H1 (cell line): ENCODE measurements around the gene IDI2.

Source experiments
- CTCF ChIP-seq, 3 experiments: IDR thresholded peaks; 1 replicate in 2 of 3; 2 replicates in 1 of 3; pipeline versions ENCODE4 v1.5.1 to v1.6.1; 2011; ENCODE audit warnings: low read length in 3 of 3, mild to moderate bottlenecking in 3 of 3, inconsistent platforms in 2 of 3, low read depth in 1 of 3, moderate library complexity in 1 of 3; ENCODE audit not compliant: insufficient read depth in 1 of 3; ENCODE audit errors: control extremely low read depth in 1 of 3
- JUND ChIP-seq: IDR thresholded peaks from 2 replicates; pipeline ENCODE4 v1.6.1; 2011; ENCODE audit warnings: mild to moderate bottlenecking, improper control_type of control experiment, low read length
- KDM1A ChIP-seq: fragments of 200-600, 300-600 bp; sonication (generic); IDR thresholded peaks from 2 replicates; pipeline ENCODE4 v1.7.1; 2016; ENCODE audit warnings: mild to moderate bottlenecking, low read length, borderline replicate concordance
- MAFK ChIP-seq: IDR thresholded peaks from 2 replicates; pipeline ENCODE4 v1.6.1; 2012; ENCODE audit warnings: low read depth, mild to moderate bottlenecking, improper control_type of control experiment, low read length
- NRF1 ChIP-seq: IDR thresholded peaks from 2 replicates; pipeline ENCODE4 v1.6.1; 2011; ENCODE audit warnings: mild to moderate bottlenecking, low read depth, low read length, improper control_type of control experiment
- POLR2A ChIP-seq, 2 experiments: IDR thresholded peaks; 1 replicate in 1 of 2; 2 replicates in 1 of 2; pipeline ENCODE4 v1.6.1; 2011; ENCODE audit warnings: low read depth in 2 of 2, low read length in 2 of 2, mild to moderate bottlenecking in 2 of 2; ENCODE audit errors: control extremely low read depth in 1 of 2
- RFX5 ChIP-seq: IDR thresholded peaks from 2 replicates; pipeline ENCODE4 v1.6.1; 2011; ENCODE audit warnings: low read depth, low read length, improper control_type of control experiment, borderline replicate concordance
- SRF ChIP-seq: IDR thresholded peaks from 2 replicates; pipeline ENCODE4 v1.6.1; 2011; ENCODE audit warnings: mild to moderate bottlenecking, low read depth, low read length, moderate library complexity
- YY1 ChIP-seq: IDR thresholded peaks from 2 replicates; pipeline ENCODE4 v1.6.1; 2011; ENCODE audit warnings: low read depth, mild to moderate bottlenecking, low read length

GRCh38 chr10:1068380-1069361 is 43.0 kb upstream of the IDI2 start:
- no peak for TF ChIP-seq YY1
- TF ChIP-seq CTCF (IDR thresholded peaks at IDR 0.05; ENCODE audit: control extremely low read depth in 1 of 3, insufficient read depth in 1 of 3, low read depth in 1 of 3, low read length in 3 of 3): no peak
- TF ChIP-seq KDM1A: no peak
- no peak for TF ChIP-seq POLR2A (IDR thresholded peaks at IDR 0.05; ENCODE audit: control extremely low read depth in 1 of 2, low read depth in 2 of 2, low read length in 2 of 2)
- TF ChIP-seq RFX5: no peak
- no peak for TF ChIP-seq NRF1
- no peak for TF ChIP-seq JUND
- no peak for TF ChIP-seq SRF
- TF ChIP-seq MAFK: no peak
